Adipocyte (in vitro differentiated cells): ENCODE measurements around the gene MT1X.

Source experiments
- DNase-seq: peaks from one replicate; pipeline ENCODE4 v3.0.0-alpha.2; 2015; ENCODE audit warnings: low read depth
- H3K27me3 ChIP-seq: replicated peaks from 2 replicates; pipeline ENCODE4 v1.7.0; 2013; ENCODE audit warnings: mild to moderate bottlenecking, low read length, moderate library complexity; ENCODE audit not compliant: control insufficient read depth, insufficient read depth
- H3K36me3 ChIP-seq: 2 replicates; pipeline ENCODE4 v1.7.0; 2013; ENCODE audit warnings: low read length, mild to moderate bottlenecking, moderate library complexity; ENCODE audit not compliant: control insufficient read depth, insufficient read depth, severe bottlenecking
- H3K4me1 ChIP-seq: 2 replicates; pipeline ENCODE4 v1.7.0; 2013; ENCODE audit warnings: mild to moderate bottlenecking, low read length, moderate library complexity; ENCODE audit not compliant: control insufficient read depth, insufficient read depth
- H3K4me3 ChIP-seq: 2 replicates; pipeline ENCODE4 v1.7.0; 2013; ENCODE audit warnings: mild to moderate bottlenecking, low read length, moderate library complexity
- H3K9ac ChIP-seq: 2 replicates; pipeline ENCODE4 v1.7.0; 2013; ENCODE audit warnings: mild to moderate bottlenecking, low read length, moderate library complexity
- H3K9me3 ChIP-seq: 2 replicates; pipeline ENCODE4 v1.7.0; 2013; ENCODE audit warnings: mild to moderate bottlenecking, low read length, moderate library complexity; ENCODE audit not compliant: control insufficient read depth

MT1X gene

GRCh38 chr16:56681939-56682702 lies at the start of gene MT1X:
Gene MT1X, plus strand, starts transcription at chr16:56682470. Its CDS starts 71 bp downstream, at chr16:56682541.
- H3K27me3 ChIP-seq = peaks cover 4% of the 10 kb centered on the region
- H3K36me3 ChIP-seq = no peaks in the 10 kb centered on the region
- peak within 1 kb of the TSS; percentile 83 for H3K4me3 ChIP-seq
- peaks cover 41% of the 10 kb centered on the region for H3K4me1 ChIP-seq
- peaks cover 12% of the 10 kb centered on the region for H3K9me3 ChIP-seq
- peak within 1 kb of the TSS; percentile 87 for H3K9ac ChIP-seq
- DNase-seq = peak; percentile 92

- peaks cover 9% of the 10 kb centered on the region for H3K4me1 ChIP-seq
- H3K36me3 ChIP-seq = no peaks in the 10 kb centered on the region
- DNase-seq = no peak
- no peaks in the 10 kb centered on the region for H3K9me3 ChIP-seq
- H3K4me3 ChIP-seq = peak overlapping the region; percentile 84
- peak overlapping the region; percentile 87 for H3K9ac ChIP-seq
- no peaks in the 10 kb centered on the region for H3K27me3 ChIP-seq
Measured at GRCh38 chr16:56632848-56633365, 49.4 kb upstream of the MT1X start.

GRCh38 chr16:56633535-56633934 lies 48.7 kb upstream of the MT1X start:
- DNase-seq = no peak
- Histone ChIP-seq H3K9me3 (no peaks in the 10 kb centered on the region), H3K27me3 (no peaks in the 10 kb centered on the region), H3K36me3 (no peaks in the 10 kb centered on the region), H3K9ac (no peak overlapping the region), H3K4me3 (peak overlapping the region; percentile 84), H3K4me1 (peaks cover 13% of the 10 kb centered on the region)

GRCh38 chr16:56634715-56635440 lies 47.4 kb upstream of the MT1X start:
- Histone ChIP-seq H3K4me3 (no peak overlapping the region), H3K4me1 (peaks cover 15% of the 10 kb centered on the region), H3K27me3 (no peaks in the 10 kb centered on the region), H3K36me3 (no peaks in the 10 kb centered on the region), H3K9me3 (no peaks in the 10 kb centered on the region), H3K9ac (no peak overlapping the region)
- peak; percentile 17 for DNase-seq

GRCh38 chr16:56635441-56635967 lies 46.8 kb upstream of the MT1X start:
- H3K27me3 ChIP-seq = no peaks in the 10 kb centered on the region
- peaks cover 15% of the 10 kb centered on the region for H3K4me1 ChIP-seq
- no peak for DNase-seq
- H3K4me3 ChIP-seq = no peak overlapping the region
- H3K9me3 ChIP-seq = no peaks in the 10 kb centered on the region
- no peak overlapping the region for H3K9ac ChIP-seq
- H3K36me3 ChIP-seq = no peaks in the 10 kb centered on the region

- Histone ChIP-seq H3K4me3 (no peak overlapping the region), H3K9ac (no peak overlapping the region), H3K9me3 (no peaks in the 10 kb centered on the region), H3K4me1 (peaks cover 14% of the 10 kb centered on the region), H3K36me3 (no peaks in the 10 kb centered on the region), H3K27me3 (no peaks in the 10 kb centered on the region)
- no peak for DNase-seq
Measured at GRCh38 chr16:56636616-56637413, 45.5 kb upstream of the MT1X start.

- H3K9ac ChIP-seq = peak within 1 kb of the TSS; percentile 77
- H3K9me3 ChIP-seq = no peaks in the 10 kb centered on the region
- no peaks in the 10 kb centered on the region for H3K36me3 ChIP-seq
- DNase-seq = peak; percentile 39
- H3K4me3 ChIP-seq = peak within 1 kb of the TSS; percentile 81
- peaks cover 13% of the 10 kb centered on the region for H3K4me1 ChIP-seq
- H3K27me3 ChIP-seq = no peaks in the 10 kb centered on the region
Measured at GRCh38 chr16:56637814-56638750, 44.2 kb upstream of the MT1X start, which contains the start of gene MT1A. Gene MT1A, plus strand, starts transcription at chr16:56638666. Its CDS starts 73 bp downstream, at chr16:56638739.

GRCh38 chr16:56639045-56639444 lies 43.2 kb upstream of the MT1X start:
- Histone ChIP-seq H3K27me3 (peaks cover 3% of the 10 kb centered on the region), H3K9ac (no peak overlapping the region), H3K4me3 (no peak overlapping the region), H3K36me3 (no peaks in the 10 kb centered on the region), H3K9me3 (no peaks in the 10 kb centered on the region), H3K4me1 (peaks cover 20% of the 10 kb centered on the region)
- no peak for DNase-seq

- H3K9me3 ChIP-seq = no peaks in the 10 kb centered on the region
- DNase-seq = no peak
- H3K27me3 ChIP-seq = peaks cover 9% of the 10 kb centered on the region
Measured at GRCh38 chr16:56640076-56640475, 42.2 kb upstream of the MT1X start.

GRCh38 chr16:56641166-56641565 lies 41.1 kb upstream of the MT1X start:
- Histone ChIP-seq H3K27me3 (peaks cover 16% of the 10 kb centered on the region), H3K9ac (no peak overlapping the region)
- DNase-seq = no peak

More at GRCh38 chr16:56640076-56640475, 42.2 kb upstream of the MT1X start:
- Histone ChIP-seq H3K4me3 (no peak overlapping the region), H3K4me1 (peaks cover 20% of the 10 kb centered on the region), H3K9ac (no peak overlapping the region), H3K36me3 (no peaks in the 10 kb centered on the region)

More at GRCh38 chr16:56641166-56641565, 41.1 kb upstream of the MT1X start:
- H3K4me3 ChIP-seq = no peak overlapping the region
- no peaks in the 10 kb centered on the region for H3K36me3 ChIP-seq
- H3K9me3 ChIP-seq = no peaks in the 10 kb centered on the region
- peaks cover 20% of the 10 kb centered on the region for H3K4me1 ChIP-seq
